Hematopoietic multipotent progenitor cell treated with erythropoietin and hydrocortisone succinate and interleukin-3 and kit ligand, for 8 days (in vitro differentiated cells): ENCODE measurements around the gene CLN6.
"Not testable (repeated sequence)": the region's sequence is repeated elsewhere in the genome, so short reads cannot be mapped to it uniquely, and the experiment has no call there.

ENCODE experiments used
- DNase-seq: peaks from one replicate; pipeline ENCODE4 v3.0.0-alpha.2; 2015

Gene CLN6

DNA sequence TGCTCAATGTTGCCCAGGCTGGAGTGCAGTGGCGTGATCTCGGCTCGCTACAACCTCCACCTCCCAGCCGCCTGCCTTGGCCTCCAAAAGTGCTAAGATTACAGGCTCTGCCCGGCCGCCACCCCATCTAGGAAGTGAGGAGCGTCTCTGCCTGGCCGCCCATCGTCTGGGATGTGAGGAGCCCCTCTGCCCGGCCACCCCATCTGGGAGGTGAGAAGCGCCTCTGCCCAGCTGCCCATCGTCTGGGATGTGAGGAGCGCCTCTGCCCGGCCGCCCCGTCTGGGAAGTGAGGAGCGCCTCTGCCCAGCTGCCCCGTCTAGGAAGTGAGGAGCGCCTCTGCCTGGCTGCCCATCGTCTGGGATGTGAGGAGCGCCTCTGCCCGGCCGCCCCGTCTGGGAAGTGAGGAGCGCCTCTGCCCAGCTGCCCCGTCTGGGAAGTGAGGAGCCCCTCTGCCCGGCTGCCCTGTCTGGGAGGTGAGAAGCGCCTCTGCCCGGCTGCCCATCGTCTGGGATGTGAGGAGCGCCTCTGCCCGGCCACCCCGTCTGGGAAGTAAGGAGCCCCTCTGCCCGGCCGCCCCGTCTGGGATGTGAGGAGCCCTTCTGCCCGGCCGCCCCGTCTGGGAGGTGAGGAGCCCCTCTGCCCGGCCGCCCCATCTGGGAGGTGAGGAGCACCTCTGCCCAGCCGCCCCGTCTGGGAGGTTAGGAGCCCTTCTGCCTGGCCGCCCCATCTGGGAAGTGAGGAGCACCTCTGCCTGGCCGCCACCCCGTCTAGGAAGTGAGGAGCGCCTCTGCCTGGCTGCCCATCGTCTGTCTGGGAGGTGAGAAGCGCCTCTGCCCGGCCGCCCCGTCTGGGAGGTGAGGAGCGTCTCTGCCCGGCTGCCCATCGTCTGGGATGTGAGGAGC is 7.7 kb downstream of the CLN6 start:
- DNase-seq: not testable (repeated sequence)

DNA sequence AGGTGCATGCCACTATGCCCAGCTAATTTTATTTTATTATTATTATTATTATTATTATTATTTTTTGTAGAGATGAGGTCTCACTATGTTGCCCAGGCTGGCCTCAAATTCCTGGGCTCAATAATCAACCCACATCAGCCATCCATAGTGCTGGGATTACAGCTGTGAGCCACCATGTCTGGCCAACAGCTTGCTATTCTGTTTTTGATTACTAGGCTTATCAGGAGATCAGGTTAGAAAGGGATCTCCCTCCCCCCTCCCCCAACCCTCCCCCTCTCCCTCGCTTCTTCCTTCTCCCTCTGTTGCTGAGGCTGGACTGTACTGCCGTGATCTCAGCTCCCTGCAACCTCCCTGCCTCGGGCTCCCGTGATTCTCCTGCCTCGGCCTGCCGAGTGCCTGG is 8.6 kb downstream of the CLN6 start:
- no peak for DNase-seq

DNA sequence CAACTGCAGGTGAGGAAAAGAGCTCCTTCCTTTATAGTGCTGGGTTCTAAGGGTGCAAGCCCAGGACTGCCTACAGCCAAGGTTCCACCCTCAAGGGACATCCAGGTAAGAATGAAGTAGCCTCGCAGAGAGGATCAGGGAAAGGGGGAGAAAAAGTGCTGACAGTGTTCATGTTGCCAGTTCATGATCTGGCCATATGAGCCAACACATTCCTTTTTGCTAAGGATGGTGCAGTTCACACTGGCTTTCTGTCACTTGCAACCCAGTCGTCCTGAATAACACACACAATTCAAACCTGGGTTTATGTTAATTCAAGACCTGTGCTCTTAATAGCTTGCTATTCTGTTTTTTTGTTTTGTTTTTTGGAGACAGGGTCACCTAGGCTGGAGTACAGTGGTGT is 9.0 kb downstream of the CLN6 start:
- DNase-seq: no peak

DNA sequence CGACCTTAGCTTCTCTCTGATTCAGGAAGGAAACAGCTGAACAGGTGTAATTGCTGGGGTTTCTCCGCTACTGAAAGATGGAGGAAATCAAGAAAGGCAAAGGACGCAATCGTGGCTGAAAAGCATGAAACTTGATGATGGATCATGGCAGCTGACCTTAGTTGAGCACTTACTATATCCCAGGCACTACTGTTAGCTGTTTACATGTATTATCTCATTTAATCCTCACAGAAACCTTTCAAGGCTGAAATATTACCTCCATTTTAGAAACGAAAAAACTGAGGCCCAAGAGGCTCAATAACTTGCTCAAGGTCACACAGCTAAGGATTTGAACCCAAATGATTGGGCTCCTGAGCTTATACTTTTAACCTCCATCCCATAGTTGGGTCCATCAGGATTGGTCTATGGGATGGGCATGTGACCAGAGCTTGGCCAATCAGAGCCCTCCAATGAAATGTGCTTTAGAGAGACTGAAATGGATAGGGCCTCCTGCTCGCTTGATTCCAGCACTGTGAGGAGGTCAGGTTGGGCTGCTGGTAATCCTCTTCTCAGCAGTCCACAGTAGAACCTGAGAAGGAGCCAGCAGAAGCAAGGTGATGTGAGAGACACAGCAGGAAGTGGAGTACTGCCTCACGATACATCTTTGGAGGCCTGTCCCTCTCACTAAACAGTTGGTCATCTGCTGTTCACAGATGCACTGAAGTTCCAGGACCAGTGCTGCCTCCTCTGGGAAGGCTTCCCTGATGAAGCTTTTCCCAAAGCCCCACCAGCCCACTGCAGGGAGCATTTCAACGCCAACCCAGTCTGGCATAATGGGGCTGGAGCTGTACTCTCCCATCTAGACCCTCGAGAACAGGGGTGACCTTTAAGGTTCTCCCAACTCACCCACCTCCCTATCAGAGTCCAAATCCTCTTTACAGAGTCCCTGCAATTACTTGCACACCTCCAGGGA is 10.4 kb downstream of the CLN6 start:
- no peak for DNase-seq

DNA sequence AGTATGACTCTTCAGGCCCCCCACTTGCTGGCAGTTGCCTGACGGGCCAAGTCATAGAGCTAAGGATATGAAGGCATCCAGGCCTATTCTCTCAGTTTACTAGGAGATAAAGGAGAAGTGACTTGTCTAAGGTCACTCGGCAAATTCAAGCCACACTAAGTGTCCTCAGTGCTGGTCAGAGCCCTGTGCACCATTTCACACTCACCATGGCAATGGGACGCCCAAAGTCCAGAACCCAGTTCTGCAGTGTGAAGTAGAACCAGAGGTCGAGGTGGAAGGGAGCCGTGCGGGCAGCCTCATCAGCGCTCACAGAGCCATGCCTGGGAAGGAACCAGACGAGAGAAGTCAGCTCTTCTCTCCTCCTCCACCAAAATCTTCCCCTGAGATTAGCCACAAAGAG is 11.2 kb downstream of the CLN6 start:
- no peak for DNase-seq

DNA sequence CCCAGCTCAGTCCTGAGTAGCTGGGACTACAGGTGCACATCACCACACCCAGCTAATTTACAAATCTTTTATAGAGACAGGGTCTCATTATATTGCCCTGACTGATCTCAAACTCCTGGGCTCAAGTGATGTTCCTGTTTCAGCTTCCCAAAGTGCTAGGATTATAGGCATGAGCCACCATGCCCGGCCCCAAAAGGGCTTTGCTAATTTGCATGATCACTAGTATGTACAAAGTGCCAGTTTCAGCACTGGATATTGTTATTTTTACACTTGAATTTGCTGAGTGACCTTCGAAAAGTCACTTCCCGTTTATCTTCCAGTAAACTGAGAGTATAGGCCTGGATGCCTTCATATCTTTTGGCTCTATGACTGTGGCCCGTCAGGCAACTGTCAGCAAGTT is 12.2 kb downstream of the CLN6 start:
- DNase-seq: no peak

DNA sequence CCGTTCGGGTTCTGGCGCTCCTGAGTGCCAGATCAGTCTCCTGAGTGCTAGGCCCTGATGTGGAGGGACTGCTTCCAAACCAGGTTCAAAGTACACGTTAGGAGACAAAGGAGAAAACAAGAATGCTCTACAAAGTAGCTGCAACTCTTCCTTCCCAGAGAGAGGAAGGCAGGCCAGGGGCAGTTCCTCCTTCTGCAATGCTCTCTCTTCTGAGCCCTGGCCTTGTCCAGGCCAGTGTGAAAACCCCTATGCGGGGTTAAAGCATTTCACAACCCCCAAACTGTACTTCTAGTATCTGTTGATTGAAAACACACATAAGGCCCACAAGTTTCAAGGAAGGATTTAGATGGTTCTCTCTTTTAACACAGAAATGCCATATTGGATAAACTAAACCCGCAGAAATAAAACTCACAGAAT is 14.7 kb downstream of the CLN6 start:
- DNase-seq: no peak

DNA sequence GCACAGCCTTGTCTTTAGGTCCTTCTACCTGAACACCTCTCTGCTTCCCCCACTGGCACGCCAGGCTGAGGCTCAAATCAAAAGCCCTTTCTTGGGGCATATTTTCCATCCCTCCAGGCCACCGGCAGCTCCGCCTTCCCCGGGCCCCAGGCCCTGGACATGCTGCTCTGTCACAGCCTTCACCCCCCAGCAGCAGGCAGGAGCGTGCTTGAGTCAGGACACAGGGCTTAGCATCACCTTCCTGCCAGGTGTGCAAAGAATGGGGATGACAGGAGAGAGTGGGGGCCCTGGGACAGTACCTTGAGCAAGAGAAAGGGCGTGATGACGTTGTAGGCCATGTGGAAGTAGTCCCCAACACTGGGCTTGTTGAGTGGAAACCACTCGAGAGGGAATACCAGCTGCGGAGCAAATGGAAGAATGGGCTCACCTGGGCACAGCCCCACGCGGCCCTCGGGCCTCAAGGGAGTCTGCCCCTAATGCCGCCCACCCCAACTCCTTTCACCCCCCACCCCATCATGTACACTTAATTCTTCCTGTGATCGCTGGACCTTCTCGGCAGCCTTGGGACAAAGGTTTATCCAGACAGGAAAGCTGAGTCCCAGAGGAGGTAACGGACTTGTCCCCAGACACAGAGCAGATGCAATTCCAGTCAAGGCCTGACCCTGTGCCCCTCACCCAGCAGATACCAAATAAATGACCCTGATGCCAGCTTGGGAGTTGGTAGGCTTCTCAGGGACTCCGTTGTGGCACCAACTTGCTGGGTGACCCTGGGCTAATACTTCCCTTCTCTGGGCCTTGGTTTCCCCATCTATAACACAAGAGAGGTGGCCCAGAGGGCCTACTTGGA is 15.3 kb downstream of the CLN6 start:
- no peak for DNase-seq

DNA sequence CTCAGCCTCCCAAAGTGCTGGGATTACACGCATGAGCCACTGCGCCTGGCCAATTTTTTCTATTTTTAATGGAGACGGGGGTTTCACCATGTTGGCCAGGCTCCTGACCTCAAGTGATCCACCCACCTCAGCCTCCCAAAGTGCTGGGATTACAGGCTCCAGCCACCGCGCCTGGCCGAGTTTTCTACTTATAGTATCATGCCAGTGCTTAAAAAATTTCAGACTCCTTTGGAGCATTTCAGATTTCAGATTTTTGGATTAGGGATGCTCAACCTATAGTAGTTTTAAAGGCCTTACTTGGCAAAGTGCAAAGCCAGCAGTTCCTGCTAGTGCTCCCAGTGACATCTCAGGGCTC is 16.1 kb downstream of the CLN6 start:
- not testable (repeated sequence) for DNase-seq

DNA sequence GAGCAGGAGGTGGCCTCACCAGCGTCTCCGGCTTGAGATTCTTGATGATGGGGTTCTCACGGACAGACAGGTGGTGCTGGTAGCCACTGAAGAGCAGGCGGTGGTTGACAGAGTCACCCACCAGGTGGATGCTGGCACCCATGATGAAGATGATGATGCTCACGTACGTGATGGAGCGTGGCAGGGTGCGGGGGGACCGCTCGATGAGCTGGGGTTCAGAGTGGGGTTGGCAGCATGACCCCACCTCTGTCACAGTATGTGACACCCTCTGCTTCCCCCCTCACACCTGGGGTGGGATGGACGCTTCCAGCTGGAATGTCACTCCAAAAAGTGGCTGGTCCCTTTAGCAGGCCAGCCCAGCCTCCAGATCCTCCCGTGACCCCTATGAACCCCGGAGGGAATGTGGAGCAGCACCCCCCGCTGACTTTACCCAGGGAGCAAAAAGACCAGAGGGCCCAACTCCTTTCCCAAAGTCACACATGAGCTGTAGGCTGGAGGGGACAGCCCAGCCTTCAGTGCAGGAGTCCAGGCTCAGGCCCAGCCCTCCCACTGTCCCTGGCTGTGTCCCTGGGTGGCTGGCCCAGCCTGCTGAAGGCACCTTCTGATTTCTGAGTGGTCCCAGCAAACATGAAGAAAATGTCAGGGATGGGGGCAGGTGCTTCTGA is 17.7 kb downstream of the CLN6 start:
- no peak for DNase-seq

DNA sequence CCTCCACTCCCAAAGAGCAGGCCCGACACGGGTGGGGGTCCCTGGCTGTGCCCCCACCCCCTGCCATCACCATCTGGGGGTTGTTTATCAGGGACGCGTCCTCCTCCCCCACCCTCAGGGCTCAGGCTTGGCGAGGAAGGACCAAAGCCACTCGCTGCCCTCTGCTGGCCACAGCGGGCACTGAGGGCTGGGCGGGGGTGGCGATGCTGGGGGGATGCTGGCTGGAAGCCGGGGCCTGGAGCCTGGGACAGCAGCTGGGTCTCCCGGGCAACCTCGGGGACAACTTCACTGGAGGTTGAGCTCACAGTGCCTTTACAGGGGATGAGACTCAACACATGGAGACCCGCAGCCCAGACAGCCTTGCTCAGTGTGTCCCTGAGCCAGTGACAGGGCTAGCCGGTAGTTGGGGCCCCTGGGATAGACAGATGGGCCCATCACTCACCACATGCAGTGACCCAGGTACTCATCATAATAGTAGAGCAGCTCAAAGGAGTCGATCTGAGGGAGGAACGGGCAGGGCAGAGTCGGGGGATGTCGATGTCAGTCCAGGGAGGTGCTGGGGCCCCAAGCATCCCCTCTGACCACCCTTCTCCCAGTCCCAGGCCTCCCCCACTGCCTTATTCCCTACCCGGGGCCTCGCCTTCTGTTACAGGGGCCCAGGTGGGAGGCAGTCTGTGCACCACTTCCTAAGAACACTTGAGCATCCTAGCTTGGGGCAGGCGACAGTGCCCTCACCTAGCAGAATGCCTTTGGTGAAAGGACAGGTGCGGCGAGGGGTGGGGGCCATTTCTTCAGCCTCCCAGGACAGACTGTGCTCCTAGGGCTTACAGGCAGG is 18.5 kb downstream of the CLN6 start:
- peak; percentile 32 for DNase-seq

DNA sequence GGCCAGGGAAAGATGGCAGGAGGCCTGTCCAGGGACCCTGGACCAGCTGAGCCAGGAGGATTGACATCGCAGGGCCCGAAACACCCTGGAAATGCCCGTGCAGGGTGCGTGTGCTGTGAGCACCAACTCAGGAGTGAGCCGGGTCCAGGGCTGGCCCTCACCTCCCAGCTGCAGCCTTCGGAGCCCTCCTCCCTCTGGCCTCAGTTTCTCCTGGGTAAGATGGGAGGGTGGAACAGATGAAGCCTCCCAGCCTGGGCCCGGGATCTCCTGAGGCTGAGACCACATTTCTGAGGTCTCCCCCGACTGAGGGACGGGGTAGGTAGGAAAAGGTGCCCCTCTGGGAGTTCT is 19.1 kb downstream of the CLN6 start:
- no peak for DNase-seq

DNA sequence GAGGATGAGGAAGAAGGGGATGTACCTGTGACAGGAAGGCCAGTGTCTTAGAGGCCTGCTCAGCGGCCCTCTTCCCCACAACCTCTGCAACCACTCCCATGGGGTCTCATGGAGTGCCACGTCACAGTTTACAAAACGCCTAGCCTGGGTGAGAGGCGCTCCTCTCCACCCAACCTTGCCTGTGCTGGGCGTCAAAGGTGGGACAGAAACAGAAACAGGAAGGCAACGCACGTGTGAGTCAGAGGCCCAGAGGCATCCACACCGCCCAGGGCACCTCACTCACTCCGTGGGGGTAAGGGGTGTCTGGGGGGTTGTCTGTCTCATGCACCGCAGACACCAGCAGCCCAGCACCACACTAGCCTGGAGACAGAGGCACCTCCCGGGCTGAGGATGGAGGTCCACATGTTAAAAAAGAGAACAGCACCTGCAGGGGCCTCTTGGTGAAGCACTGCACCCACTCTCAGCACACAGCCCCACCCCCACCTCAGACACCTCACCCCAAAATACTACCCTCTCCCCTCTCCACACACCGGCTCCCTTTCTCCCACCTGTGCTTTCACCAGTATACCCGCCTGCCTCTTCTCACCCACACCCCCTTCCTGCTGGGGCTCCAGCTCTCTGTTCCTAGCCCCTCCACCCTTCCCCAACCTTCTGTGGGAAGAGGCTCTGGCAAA is 19.7 kb downstream of the CLN6 start:
- DNase-seq: no peak

DNA sequence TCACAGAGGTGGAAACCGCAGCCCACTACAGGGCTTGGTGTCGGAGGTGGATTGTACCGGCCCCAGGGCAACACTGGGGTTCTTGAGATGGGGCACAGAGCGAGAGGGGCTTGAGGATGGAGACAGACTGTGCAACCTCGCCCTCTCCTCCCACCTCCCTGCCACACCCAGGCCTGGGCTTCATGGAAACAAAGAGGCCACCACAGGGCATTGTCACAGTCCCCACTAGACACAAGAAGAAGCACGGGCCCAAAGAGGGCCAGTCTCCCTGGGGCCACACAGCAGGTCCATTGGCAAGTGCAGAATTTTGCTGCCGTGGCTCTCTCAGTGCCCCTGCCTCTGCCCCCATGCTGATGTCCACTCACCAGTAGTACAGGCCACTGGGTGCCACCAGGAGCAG is 20.3 kb downstream of the CLN6 start:
- no peak for DNase-seq

DNA sequence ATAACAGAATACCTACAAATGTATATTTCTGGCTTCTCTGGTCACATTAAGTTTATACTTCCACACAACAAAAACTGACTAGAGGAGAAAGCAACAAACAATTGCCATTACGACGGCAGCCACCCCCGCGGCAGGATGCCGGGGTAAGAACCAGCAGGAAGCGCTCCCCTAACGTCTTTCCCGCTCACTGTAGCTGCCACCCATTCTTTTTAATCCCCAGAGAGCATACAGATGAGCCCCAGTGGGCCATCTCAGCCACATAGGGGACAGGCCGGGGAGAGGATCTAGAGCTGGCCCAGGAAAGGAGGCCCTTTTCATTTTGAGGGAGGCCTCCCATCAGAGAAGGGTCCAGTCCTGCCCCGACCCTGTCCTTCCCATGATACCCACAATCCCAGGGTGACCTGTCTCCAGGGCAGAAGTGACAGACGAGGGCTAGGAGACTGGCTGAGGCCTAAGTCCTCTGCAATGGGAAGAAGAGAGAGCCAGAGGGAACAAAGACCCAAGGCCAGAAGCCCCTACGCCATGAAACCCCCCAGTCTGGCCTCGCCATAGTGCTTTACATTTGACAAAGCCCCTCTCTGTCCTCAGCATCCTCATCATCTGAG is 20.8 kb downstream of the CLN6 start:
- DNase-seq: no peak

DNA sequence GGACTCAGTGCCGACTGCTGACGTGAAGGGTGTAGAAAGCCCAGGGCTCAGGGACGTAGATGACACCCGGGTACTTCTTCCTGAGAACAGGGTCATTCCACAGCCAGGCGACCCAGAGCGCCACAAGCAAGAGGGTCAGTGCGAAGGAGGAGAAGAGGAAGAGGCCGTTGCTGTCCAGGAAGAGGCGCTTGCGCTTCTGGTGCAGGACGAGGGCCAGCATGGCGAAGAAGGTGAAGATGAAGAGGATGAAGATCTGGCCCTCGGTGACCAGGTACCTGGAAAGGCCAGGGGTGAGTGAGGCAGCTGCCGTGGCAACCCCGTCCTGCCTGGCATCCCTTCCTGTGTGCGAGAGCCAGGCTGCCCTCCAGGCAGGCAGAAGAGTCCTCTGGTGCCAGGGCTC is 21.4 kb downstream of the CLN6 start:
- DNase-seq: no peak

DNA sequence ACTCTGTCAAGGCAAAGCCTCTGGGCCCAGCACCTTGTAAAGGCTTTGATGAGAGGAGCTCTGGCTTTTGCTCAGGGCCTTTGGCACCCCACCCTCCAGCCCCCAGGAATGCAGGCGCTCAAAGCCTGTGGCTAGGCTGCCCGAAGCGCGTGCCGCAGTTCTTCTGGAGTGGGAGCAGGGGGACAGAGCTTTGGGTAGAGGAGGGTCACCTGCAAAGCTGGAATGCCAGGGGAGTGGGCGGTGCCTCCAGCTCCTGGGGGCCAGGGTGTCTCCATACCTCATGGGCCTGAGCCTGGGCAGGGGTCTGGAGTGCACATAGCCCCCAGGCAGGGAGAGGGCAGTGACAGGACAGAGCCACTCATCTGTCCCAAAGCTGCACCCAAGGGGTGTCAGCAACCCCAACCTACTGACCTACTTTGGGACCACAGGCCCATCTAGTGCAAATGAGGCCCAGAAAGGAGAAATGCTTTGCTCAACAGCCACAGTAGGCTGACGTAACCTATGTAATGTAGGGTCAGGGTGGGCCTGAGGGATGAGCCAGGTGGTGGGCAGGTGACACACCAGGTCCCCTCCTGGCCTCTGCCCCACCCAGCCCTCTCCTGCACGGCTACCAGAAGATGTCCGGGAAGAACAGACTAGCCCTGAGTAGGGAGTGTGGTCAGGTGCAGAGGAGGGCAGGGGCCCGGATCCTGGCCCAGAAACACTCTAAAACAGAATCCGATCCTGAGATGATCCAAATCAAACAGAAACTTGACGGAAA is 22.2 kb downstream of the CLN6 start:
- DNase-seq: no peak

DNA sequence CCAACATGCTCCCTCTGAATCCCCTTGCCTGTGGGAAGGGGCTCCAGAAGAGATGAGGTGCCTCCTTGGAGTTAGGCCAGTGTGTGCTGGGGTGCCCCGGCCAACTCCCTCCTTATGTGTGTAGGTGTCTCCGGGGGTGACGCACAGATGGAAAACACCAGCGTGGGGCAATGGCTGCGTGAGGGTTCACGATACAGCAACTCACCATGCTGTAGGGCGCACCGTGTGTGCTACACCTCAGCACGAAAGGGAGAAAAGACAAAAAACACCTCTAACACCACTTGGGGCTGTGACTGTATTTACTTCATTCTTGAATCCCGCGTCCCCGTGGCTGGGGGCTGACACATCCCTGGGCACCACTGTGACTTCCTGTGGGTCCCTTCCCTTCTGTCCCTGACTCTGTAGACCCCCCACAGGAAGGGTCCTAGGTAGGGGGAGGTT is 22.8 kb downstream of the CLN6 start:
- no peak for DNase-seq

DNA sequence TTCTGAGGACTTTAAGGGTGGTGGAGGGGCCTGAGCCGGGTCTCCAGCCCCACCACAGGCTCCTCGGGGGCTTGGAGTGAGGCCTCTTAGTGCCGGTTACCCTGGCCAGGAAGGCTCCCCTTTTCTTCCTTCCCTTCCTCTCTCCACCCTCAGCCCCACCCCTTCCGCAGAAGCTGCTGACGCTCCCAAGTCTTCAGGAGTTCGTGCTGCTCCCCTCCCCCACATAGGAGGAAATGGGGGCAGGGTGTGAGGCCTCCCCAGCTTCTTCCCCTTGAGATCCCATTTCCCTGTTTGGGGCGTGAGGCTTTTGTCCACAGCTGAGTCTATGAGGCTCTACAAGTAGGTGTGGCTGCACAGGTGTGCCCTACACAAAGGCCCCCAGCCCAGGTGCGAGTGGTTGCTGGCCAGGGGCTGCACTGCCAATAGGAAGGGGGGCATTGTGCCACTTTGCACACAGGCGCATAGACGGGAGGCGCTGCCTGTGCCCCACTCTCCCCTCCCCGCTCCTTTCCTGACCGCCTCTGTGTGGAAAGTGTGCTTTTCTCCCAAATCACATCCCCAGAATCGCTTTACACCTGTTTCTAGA is 23.5 kb downstream of the CLN6 start:
- peak; percentile 65 for DNase-seq
